CD4-positive, alpha-beta T cell treated with Interleukin-6 at 100 ng/mL for 8 hours (primary cell): ENCODE results near the gene NFXL1.
A peak's percentile ranks its signal among the peaks of the same experiment; 100 is the strongest.
"Not testable (repeated sequence)": the region's sequence is repeated elsewhere in the genome, so short reads cannot be mapped to it uniquely, and the experiment has no call there.

Experiments used
- DNase-seq: peaks from one replicate; pipeline ENCODE4 v3.0.0-alpha.2; 2020; ENCODE audit warnings: mixed read lengths, low spot score

Gene NFXL1

GRCh38 chr4:47914220-47914925 lies at the start of gene NFXL1:
Gene NFXL1 (minus strand): TSS chr4:47914583. CDS start chr4:47914203, 380 bp downstream.
- DNase-seq: peak; percentile 96

- DNase-seq: no peak
Measured at GRCh38 chr4:47954677-47955076, 40.3 kb upstream of the NFXL1 start.

GRCh38 chr4:47954245-47954644 lies 39.9 kb upstream of the NFXL1 start:
- no peak for DNase-seq

DNA sequence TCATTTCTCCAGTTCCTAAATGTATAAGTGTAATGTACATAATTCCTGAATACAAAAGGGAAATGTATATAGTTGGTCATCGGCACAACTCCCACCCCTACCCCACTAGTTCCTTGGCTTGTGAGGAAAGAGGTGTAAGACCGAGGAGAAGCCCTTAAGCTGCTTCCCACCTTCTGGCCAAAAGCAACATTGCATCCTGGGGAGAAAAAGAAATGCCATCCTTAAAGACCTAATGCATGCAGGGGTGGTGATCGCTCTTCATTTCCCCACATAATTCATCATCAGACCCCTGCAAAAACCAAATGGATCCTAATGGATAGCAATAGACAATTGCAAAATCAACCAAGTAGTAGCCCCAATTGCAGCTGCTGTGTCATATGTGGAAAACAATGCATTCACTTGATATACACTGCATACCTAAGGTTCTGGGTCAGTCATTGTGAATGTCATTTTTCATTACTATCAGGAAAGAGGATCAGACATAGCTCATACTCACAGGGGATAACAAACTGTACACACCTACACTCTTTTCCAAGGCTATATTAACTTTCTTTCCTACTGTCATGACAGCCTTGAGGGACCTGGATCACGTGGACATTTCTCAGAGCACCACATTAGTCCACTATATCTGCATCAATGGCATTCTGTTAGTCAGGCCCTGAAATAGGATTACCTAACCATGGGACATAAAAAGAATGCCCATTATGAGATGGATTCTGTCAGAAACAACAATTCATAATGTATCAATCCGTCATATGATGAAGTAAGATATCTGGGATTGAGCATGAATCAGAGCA lies 31.7 kb upstream of the NFXL1 start:
- no peak for DNase-seq

GRCh38 chr4:47942081-47942819 lies 27.9 kb upstream of the NFXL1 start:
- DNase-seq: no peak

GRCh38 chr4:47939456-47939855 lies 25.1 kb upstream of the NFXL1 start:
- DNase-seq: no peak

GRCh38 chr4:47936336-47936735 lies 22.0 kb upstream of the NFXL1 start:
- DNase-seq: no peak

DNA sequence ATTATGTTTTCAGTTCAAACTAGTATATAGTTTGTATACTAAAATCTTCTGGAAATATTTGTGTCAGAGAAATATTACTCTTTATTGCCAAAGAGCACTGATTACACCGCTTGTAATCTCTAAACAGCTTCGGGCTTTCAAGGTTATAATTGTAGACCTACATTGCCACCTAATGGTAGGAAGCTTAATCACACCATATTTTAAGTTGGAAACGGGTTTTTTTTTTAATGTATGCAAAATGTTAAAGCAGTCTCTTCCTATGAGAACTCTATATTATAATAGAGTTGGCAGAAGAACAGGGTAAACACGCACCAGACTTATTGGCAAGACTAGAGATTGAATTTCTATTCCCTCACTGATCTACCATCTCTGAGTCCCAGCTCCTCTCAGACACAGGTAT lies 19.5 kb upstream of the NFXL1 start:
- peak; percentile 35 for DNase-seq

DNA sequence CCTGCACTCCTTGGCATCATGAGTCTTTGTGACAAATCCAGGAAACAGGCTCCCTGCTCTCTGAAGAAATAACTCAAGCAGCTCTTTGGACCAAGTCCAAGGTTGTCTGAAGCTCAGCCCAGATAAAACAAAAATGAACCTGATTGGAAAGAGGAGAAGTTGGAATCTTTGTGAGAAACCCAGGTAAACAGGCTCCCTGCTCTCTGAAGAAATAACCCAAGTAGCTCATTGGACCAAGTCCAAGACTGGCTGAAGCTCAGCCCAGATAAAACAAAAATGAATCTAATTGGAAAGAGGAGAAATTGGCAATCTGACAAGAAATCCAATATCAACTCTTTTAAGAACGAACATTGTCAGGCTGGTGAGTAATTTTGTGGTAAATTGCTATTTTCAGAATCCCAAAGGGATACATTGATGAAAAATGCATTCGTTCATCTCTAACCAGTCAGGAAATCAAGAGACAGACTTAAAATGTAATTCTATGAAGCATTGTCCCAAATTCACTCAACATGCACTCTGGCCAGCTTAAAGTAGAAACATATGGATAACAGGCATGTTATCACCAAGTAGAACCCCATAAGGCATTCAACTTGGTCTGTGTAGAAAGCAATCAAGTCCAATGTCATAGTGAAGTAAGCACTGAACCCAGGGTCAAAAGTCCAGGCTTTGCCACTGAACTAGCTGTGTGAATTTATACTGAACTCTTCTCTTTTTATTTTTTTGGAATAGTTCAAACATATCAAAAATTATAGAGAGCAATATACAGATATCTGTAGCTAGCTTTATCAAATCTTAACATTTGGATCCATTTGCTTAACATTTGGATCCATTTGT lies 16.8 kb upstream of the NFXL1 start:
- DNase-seq: no peak

DNA sequence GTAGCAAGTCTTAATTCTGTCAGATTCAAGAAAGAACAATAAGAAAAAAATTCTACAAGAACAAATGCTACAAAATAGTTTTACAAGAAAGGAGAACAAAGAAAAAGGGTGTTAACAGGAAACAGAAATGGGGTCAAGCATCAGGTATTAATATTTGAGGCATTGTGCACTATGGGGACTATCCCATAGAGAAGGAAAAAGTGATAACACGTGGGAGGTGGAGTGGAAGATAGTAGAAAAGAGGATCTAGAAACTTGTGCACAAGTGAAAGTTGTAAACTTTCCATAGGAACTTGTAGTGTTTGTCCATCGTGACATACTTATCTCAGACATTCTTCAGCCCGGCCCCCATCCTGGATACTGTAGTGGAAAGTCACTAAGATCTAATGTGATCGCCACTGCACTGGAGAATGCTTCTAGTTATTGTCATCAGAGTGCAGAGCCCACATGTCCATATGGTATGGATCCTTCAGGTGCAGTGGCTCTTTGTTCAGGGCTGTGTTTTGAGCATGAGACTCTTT lies 15.4 kb upstream of the NFXL1 start:
- no peak for DNase-seq

DNA sequence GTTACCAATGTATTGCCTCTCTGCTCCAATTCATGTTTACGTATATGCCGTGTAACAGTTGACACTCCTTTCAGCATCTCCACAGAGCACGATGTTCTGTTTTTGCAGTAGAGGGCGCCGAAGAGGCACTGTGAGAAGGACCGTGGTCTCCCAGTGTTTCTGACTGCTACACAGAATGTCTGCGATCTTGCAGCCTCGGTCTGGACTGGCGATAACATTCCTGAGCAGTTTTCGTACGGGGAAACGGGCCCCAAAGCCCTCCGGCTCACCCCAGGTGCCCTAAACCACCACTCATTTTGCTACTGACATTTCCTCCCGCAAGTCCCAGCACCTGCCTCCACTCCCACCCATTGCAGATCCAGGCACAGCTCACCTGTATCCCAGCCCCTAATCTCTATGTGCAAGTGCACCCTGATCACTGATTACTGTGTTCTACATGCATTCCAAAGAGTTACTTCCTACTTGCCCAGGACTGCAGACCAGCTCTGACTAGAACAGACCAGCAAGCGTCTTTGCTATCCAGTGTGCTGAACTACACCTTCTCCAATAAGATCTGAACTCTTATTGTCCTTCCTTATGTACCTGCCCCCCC lies 12.4 kb upstream of the NFXL1 start:
- peak; percentile 46 for DNase-seq

- not testable (repeated sequence) for DNase-seq
Measured at GRCh38 chr4:47923261-47923608, 8.9 kb upstream of the NFXL1 start.

- DNase-seq: not testable (repeated sequence)
Measured at GRCh38 chr4:47922436-47923260, 8.3 kb upstream of the NFXL1 start.

- DNase-seq: not testable (repeated sequence)
Measured at GRCh38 chr4:47917163-47917562, 2.8 kb upstream of the NFXL1 start.

DNA sequence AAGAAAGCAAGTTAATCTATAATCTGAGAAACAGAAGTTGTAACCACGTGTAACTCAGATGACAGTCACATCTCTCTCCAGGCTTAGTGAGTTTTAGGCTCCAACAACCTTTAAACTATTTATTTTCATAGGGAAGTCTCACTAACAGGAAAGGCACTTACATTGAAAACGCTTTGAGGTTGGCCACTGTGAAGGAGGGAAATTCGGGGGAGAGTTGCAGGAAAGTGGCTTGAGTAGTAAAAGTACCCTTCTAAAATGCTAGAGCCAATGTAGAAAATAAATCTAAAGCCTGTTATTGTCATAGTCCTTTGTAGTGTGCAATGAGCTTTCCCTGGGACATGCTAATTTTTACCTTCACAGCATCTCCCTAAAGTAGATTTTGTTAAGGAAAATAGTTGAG lies 995 bp upstream of the NFXL1 start:
- DNase-seq: no peak

DNA sequence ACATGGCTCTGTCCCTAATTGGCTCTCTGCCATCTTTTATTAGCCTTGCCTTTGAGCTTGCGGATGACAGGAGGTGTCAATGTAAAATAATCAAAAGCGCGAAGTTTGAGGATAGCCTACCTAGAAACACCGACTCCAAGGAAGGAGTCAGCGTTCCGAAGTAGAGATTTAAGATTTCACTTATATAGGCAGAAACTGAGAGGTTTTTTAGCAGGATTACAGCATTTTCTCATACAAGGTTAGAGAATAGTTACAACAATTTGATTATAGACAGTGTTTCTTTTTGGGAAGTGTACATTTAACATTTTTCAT lies 499 bp upstream of the NFXL1 start:
- no peak for DNase-seq

- DNase-seq: peak; percentile 5
Measured at GRCh38 chr4:47913861-47914219, 543 bp downstream of the NFXL1 start.

DNA sequence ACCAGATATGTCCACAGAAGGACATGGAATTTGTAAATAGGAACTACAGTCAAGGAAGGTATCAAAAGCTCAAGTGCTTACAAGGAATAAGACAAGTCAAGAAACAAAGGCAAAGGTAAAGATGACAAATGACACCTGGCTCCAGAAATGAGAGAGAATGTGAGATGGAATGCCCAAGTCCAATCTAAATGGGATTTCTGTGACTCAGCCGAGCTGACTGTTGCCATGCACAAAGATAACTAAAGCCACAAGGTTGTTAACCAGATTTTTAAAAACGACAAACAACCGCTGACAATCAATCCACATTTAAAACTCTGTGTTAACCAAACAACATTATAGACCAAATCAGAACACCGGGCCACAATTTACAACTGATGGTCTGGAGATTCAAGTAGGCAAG lies 1.1 kb downstream of the NFXL1 start:
- no peak for DNase-seq

GRCh38 chr4:47907089-47907646 lies 7.2 kb downstream of the NFXL1 start:
- DNase-seq: no peak

GRCh38 chr4:47899639-47900038 lies 14.7 kb downstream of the NFXL1 start:
- DNase-seq: no peak
